Limb (tissue), 2 donors: ENCODE measurements around the gene IGF2.

ENCODE experiments used
- DNase-seq, 2 donors: peaks; one replicate each; pipeline ENCODE4 v3.0.0-alpha.2; 2016; ENCODE audit errors: extremely low spot score in 2 of 2

The IGF2 gene

GRCh38 chr11:2154195-2154585, 15.0 kb upstream of the IGF2 start:
- DNase-seq = no peak

- no peak for DNase-seq
Observed at GRCh38 chr11:2153581-2154194, 14.5 kb upstream of the IGF2 start.

DNA sequence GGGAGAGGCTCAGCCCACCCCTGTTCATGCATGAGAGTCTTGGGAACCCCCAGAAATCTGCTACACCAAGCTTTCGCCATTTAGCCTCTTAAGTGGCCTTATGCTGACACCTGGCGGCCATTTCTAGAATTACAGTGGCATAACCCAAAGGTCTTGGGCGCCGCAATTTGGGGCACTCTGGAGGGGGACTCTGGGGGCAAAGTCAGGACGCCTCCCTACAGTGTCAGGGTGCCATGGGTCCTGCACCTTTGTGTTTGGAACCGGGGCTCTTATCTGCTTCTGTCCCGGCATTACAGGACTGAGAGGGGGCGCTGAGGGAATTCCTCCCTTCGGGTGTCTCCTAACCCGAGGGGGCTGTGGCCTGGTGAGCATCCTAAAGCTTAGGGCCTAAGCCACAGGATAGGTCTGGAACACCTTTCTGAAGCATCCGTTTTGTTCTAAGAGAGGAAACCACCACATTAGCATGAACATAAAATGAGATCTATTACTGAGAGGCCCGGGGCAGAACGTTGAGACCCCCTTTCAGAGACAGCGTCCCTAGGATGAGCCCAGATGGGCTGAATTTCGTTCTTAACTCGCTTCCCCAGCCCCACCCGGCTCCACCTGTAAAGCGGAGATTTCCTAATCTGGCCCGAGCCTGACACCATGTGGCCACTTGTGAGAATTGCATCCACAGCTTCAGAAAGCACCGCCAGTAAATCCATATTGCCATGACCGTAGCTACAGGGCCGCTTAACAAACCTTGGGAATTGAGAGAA, 12.5 kb upstream of the IGF2 start:
- peak; percentile 76 to 87 for DNase-seq

DNA sequence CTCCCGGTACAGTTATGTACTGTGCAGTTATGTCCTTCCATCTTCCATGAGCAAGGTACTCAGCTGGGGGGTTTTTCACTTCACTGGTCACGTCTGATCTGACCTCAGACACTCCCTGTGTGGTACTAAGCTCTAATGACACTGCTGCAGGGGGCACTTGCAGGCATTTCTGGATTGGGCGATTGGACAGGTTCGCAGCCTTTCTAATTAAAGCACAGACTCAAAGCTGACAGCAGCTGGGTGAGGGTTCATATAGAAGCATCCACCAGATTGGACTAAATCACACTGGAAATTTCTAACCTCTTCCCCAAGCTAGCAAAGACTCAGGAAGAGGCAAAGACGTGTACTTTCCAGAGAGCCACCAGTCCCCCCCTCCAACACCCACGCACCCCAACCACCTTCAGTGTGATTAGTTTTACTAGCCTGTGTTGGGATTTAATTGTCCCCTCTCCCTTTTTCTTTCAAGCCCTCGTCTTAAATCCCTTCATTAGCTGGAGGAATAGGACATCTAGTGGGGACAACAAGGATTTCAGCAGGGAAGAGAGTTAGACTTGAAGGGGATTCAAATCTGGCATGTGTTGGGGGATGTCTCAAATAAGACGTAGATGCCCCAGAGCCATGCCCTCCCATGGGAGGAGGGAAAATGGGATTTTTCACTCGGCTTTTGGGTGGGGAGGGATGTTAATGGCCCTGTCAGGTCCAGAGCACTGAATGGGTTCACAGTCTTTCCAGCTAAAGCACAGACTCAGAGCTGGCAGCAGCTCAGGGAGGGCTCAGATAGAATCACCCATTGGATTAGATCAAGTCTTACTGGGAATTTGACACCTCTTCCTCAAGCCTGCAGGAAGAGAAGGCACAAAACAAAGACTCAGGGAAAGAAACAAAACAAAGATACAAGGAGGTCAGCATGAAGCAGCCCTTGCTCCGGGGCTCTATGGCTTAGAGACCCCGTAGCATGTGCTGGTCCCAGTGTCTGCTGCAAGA, 11.0 kb upstream of the IGF2 start:
- DNase-seq = peak in 1 of 2 donors; percentile 86

DNA sequence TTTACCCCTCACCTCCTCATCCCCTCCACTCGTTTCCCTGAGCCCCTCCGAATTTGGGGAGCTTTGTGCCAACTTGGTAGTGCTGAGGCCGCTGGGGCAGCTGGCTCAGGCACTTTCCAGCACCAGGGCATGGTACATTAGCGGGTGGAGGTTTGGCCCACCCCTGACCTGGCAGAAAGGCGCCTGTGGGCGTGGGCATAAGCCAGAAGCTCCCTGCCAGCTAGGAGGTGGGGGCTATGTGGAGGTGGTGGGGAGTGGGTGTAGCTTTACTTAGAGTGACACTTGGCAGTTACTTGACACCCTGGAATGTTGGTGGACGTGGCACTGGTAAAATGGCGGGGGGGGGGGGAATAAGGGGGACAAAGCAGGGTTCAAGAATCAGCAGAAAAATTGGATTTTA, 10.3 kb upstream of the IGF2 start:
- DNase-seq = no peak

GRCh38 chr11:2148595-2148994, 9.4 kb upstream of the IGF2 start:
- DNase-seq = peak in 1 of 2 donors; percentile 18

GRCh38 chr11:2147391-2147790, 8.2 kb upstream of the IGF2 start:
- DNase-seq = no peak

GRCh38 chr11:2146051-2146450, 6.9 kb upstream of the IGF2 start:
- no peak for DNase-seq

GRCh38 chr11:2144544-2145248, 5.5 kb upstream of the IGF2 start:
- no peak for DNase-seq

GRCh38 chr11:2143799-2144543, 4.8 kb upstream of the IGF2 start:
- DNase-seq = no peak

DNA sequence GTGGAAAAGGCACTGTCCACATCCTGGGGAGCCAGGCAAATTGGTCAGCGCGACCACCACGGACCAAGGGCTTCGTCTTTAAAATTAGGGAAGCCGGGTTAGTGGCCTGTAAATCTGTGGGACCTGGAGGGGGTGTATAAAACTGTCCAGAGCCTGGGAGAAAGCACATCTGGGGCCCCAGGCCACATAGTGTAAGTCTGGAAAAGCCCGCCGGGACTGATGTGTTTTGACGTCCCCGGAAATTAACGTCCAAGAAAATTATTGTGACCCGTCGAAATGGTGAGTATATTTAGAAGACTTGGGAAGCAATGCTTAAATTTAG, 4.2 kb upstream of the IGF2 start:
- DNase-seq = no peak

- no peak for DNase-seq
Observed at GRCh38 chr11:2142762-2143202, 3.6 kb upstream of the IGF2 start.

GRCh38 chr11:2142300-2142759, 3.1 kb upstream of the IGF2 start:
- no peak for DNase-seq

GRCh38 chr11:2140411-2141400, 1.5 kb upstream of the IGF2 start:
- DNase-seq = no peak

GRCh38 chr11:2139621-2140337, 590 bp upstream of the IGF2 start:
- peak in 1 of 2 donors; percentile 77 for DNase-seq

GRCh38 chr11:2138431-2139122, 612 bp downstream of the IGF2 start:
- DNase-seq = no peak

DNA sequence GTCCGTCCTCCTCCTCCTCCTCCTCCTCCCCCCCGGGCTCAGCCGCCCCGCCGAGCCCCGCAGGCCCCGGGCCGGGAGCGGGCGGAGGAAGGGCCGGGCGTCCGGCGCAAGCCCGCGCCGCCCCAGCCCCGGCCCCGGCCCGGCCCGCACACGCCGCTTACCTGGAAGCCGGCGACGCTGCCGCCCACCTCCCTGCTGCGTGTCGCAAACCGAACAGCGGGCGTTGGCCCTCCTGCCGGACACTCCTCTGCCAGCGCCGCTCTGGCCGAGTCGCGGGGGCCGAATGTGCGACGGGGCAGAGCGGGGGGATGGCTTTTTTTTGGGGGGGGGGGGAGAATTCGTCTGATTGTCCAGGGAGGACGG, 1.1 kb downstream of the IGF2 start:
- no peak for DNase-seq
